IPS-11a (cell line): ENCODE measurements around the gene R3HCC1L.

ENCODE experiments used
- H3K4me3 ChIP-seq: one replicate; pipeline ENCODE4 v1.5.1; 2013; ENCODE audit warnings: low read depth, low read length, control low read depth

The R3HCC1L gene

GRCh38 chr10:98134431-98135221 is at the start of gene R3HCC1L:
Gene R3HCC1L, plus strand, starts transcription at chr10:98134657. Its CDS starts 73,458 bp downstream, at chr10:98208115.
- H3K4me3 ChIP-seq: peak within 1 kb of the TSS; percentile 91

- no peak overlapping the region for H3K4me3 ChIP-seq
Observed at GRCh38 chr10:98085238-98085637, 49.2 kb upstream of the R3HCC1L start.

GRCh38 chr10:98086837-98087708 is 47.4 kb upstream of the R3HCC1L start:
- H3K4me3 ChIP-seq: no peak overlapping the region

GRCh38 chr10:98088186-98088971 is 46.1 kb upstream of the R3HCC1L start:
- no peak overlapping the region for H3K4me3 ChIP-seq

GRCh38 chr10:98090822-98091221 is 43.6 kb upstream of the R3HCC1L start:
- no peak overlapping the region for H3K4me3 ChIP-seq

GRCh38 chr10:98096316-98096715 is 38.1 kb upstream of the R3HCC1L start:
- no peak overlapping the region for H3K4me3 ChIP-seq

- no peak overlapping the region for H3K4me3 ChIP-seq
Observed at GRCh38 chr10:98096731-98097130, 37.7 kb upstream of the R3HCC1L start.

GRCh38 chr10:98097175-98097574 is 37.3 kb upstream of the R3HCC1L start:
- no peak overlapping the region for H3K4me3 ChIP-seq

- no peak overlapping the region for H3K4me3 ChIP-seq
Observed at GRCh38 chr10:98097616-98098015, 36.8 kb upstream of the R3HCC1L start.

- no peak overlapping the region for H3K4me3 ChIP-seq
Observed at GRCh38 chr10:98098247-98098646, 36.2 kb upstream of the R3HCC1L start.

- no peak overlapping the region for H3K4me3 ChIP-seq
Observed at GRCh38 chr10:98100476-98100875, 34.0 kb upstream of the R3HCC1L start.

- H3K4me3 ChIP-seq: no peak overlapping the region
Observed at GRCh38 chr10:98101366-98101765, 33.1 kb upstream of the R3HCC1L start.

- H3K4me3 ChIP-seq: no peak overlapping the region
Observed at GRCh38 chr10:98104125-98104524, 30.3 kb upstream of the R3HCC1L start.

- H3K4me3 ChIP-seq: no peak overlapping the region
Observed at GRCh38 chr10:98106531-98106930, 27.9 kb upstream of the R3HCC1L start.

- no peak overlapping the region for H3K4me3 ChIP-seq
Observed at GRCh38 chr10:98107644-98108430, 26.6 kb upstream of the R3HCC1L start.

- H3K4me3 ChIP-seq: no peak overlapping the region
Observed at GRCh38 chr10:98110356-98110755, 24.1 kb upstream of the R3HCC1L start.

- H3K4me3 ChIP-seq: no peak overlapping the region
Observed at GRCh38 chr10:98115031-98115787, 19.2 kb upstream of the R3HCC1L start.

GRCh38 chr10:98119891-98120290 is 14.6 kb upstream of the R3HCC1L start:
- H3K4me3 ChIP-seq: no peak overlapping the region

- H3K4me3 ChIP-seq: no peak overlapping the region
Observed at GRCh38 chr10:98125940-98126631, 8.4 kb upstream of the R3HCC1L start.
